GM19328 (cell line): ENCODE results near the gene WSCD1.

Experiments
- ATAC-seq: cut with Tn5 transposase; IDR thresholded peaks from one replicate; pipeline ENCODE4 v1.9.1; 2021; ENCODE audit warnings: mild to moderate bottlenecking, moderate library complexity; ENCODE audit not compliant: unreplicated experiment

The WSCD1 gene

DNA sequence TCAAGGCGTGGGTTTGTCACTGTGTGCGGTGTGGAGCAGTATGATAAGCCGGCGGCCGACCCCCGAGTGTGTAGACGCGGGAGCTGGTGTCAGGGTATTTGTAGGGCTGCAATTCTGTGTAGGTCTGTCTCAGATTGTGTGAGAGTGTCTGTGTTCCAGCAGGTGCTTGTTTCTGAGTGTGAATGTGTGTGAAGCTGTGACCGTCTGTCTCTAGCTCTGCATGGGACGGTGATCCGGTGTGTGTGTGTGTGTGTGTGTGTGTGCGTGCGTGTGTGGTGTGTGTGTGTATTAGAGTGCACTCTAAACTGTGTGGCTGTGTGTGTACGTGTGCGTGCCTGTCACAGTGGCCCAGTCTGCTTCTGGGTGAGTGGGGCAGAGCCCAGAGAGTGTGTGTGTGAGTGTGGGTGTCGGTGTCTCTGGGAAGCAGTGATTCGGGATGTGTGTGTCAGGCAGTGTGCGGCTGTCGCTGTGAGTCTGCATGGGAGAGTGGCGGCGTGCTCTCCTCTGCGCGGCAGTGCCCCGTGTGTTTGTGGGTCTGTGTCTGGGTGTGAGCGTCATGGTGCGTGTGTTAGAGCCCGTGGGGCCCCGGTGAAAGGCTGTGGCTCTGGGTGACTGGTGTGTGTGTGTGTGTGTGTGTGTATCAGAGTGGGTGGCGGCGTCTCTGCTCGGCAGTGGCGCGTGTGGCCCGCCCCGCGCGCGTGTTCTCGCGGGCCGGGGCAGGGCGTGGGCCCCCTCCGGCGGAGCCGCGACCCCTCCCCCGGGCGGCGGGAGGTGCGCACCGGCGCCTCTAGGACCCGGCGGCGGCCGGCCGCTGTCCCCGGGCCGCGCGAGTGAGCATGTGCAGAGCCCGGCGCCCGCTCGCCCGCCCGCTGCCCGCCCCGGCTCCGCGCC lies at the start of gene WSCD1:
TSS of gene WSCD1 (plus strand) at position 841 of the 891 bp plus-strand sequence. CDS start 10,280 bp downstream, outside the sequence.
- ATAC-seq, result no peak

DNA sequence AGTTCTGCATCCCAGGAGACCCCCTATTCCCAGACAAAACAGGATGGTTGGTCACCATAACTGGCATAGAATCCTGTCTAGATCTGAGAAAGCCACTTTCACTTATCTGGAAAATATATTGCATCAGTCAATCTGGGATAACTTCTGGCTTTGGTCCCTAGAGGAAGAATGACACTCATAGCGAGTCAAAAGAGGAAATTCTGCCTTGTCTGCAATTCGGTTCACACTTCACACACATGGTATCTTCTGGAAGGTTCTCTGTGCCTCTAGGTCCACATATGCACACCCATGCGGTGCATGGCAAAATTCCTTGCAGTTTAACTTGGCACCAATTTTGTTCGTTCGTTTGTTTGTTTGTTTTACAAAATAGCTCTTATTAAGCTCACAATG lies 49.2 kb upstream of the WSCD1 start:
- no peak for ATAC-seq

- no peak for ATAC-seq
Observed at GRCh38 chr17:6021627-6022026, 48.6 kb upstream of the WSCD1 start.

DNA sequence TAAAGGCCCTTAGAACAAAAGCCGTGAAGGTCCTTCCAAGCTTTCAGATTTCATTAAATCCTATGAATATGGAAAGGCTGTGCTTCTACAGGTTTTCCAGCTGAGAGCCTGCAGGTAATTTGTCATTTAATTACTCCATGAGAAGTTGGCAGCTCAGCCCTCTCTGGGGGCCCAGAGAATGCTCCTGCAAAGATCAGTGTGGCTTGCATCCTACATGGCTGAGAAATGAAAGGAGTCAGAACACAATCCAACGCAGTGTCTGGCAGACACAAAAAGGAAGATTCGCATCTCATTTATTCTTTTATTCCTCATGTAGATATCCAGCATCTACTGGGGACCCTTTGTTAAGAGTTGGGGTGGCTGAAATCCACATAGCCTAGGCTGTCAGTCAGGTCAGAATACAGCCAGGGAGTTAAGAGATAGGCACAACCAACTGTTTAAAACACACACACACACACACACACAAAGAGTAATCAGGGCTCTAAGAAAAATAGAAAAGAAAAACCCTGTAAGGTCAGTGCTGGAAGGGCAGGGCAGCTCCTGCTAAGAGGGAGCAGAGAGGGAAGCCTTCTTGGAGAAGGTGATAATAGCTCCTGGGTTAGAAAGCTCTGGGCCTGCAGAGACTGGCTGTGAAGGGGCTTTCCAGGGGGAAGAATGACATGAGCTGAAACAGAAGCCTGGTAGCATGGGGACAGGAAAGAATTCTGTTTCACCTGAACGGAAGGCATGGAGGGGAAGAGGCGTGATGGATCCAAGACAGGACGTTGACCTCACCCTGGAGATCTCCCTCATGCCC lies 46.9 kb upstream of the WSCD1 start:
- no peak for ATAC-seq

GRCh38 chr17:6024576-6024975 lies 45.6 kb upstream of the WSCD1 start:
- ATAC-seq, result no peak

DNA sequence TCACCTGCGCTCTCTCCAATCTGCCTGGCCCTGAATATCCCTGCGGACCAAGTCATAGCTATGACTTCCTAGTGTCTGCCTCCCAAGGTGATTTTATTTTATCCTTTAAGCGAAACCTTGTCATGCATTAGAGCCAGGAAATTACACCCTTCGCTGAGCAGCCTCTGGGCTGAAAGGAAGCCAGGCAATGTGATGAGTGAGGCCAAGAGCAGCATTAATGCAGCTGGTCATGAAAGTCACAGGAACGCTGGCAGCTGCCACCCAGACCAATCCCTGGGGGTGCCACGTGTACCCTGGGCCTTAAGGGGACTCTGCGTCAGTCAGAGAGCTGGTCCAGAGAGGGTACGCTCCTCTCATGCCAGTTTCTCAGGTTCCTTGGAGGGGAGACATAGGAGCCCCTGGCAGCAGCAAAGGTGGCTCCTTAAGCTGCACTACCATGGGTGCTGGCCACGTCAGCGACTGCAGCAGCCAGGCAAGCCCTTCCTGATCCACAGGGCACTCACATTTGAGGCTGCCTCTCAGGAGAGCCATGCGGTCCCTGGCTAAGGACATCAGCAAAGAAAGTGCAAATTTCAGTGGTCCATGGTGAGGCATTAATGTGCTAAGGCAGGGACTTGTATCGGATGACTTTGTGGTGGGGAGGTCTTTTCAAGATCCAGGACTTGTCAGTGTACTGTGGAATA lies 42.7 kb upstream of the WSCD1 start:
- no peak for ATAC-seq

DNA sequence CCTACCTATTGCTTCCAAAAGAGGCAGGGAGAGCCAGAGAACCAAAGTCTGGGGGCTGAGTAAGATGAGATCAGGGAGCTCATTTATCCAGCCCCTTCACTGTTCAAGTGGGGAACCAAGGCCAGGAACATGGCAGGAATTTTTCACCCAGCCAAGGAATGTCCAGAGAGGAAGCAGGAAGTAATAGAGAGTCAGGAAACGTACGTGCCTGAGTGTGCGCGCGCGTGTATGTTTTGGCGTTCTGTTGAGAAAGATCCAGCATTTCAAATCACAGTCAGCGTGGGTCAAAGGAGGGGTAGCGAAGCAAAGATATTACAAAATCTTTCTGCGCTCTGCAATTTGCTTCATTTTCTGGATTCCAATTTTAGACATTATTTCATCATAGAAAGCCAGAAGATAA lies 41.9 kb upstream of the WSCD1 start:
- no peak for ATAC-seq

DNA sequence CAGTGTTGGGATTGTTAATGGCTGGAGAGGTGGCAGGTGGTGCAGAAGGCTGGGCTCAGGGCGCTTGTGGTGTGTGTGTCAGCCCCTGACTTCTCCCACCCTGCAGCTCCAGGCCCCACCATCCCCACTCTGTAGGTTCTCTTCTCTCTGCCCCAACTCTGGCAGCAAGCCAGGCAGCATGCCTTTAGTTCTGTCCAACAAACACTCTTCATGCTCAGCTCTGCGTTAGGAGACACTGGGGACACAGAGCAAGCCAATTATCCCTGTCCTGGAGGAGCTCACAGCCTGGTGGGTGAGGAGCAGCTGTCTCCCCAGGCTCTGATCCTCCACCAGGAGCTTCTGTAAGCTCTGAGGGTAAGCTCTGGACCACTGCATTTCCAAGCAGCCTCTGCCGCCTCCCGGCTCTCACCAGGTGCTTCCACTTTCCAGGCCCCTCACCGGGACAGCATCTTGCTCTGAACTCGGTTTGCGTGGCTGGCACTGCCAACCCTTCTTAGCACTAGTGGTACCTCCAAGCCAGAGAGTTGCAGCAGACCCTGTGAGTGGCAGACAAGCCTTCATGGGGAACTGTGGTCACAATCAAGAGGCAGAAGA lies 34.3 kb upstream of the WSCD1 start:
- no peak for ATAC-seq

DNA sequence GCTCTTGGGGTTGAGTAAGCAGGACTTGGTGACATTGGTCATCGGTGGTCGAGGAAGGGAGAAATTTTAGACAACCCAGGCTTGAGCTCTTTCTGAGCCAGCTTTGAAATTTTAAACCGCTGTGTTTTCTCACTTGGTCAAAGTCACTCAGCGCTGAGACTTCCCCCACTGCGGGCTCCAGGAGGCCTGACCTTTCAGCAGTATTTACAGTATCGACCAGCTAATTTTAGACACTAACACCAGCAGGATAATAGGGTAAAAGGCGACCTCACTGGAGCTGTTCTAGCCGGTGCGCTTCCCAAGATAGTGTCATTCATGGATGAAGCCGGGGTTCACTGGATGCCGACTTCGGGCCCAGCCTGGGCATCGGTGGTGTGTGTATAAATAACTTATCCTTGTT lies 29.7 kb upstream of the WSCD1 start:
- ATAC-seq, result no peak

- no peak for ATAC-seq
Observed at GRCh38 chr17:6041246-6041645, 28.9 kb upstream of the WSCD1 start.

DNA sequence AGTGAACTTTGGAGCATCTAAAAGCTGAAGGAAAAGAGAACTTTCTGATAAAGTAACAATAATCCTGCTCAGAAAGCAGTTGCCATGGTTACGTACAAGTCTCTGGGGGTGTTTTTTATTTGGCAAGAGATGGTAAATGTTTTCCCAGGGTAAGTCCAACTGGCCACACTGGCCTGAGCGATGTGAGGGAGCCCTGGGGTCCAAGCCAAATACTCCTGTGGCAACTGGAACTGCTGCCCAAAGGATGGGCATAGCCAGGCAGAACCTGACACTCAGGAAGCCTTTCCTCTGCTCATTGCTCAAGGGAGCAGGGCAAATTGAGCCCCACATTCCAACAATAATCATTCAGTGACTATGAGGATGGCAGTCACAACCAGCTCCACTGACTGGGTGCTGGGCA lies 26.8 kb upstream of the WSCD1 start:
- no peak for ATAC-seq

DNA sequence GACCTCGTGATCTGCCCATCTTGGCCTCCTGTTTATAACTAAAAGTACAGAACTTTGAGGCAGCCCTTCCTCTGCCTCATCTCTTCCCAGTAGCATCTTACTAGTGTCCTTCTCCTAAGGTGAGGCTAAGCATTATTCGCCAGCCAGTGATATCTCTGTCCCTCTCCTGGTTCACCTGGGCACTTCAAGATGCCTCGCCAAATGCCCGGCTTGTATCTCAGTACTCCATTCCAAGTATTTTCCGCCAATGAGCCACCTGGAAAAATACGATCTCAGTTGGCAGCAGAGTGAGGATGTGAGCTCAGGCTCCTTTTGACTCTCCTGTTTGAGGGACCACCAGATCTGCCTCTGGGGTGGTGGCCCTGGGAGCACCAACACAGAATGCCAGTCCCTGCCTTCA lies 25.9 kb upstream of the WSCD1 start:
- ATAC-seq, result no peak

DNA sequence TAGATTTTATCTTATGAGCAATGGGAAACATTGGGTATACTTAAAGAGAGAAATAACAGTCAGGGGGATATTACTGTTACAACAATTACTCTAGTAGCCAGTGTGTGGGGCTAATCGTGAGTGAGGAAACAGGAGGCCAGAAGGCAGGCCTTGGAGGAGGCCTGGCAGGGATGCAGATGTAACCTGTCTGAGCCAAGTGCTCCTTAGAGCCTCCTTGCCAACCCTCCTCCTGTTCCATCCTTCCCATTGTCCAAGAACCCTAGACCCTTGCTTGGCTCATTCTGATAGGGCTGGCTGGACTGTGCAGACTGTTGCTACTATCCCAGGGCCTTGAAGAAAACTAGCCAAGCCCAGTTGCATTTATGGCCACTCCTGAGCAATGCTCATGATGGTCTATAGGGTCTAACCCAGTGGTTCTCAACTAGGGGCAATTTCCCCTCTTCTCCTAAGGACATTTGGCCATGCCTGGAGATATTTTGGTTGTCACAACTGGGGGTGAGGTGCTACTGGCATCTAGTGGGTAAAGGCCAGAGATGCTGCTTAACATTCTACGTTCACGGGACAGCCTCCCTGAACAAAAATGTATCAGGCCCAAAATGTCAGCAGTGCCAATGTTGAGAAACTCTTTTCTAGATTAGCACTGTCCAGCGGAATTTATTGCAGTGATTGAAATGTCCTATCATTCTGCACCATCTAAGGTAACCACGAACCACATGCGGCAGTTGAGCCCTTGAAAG lies 24.4 kb upstream of the WSCD1 start:
- ATAC-seq, result no peak

GRCh38 chr17:6046431-6046830 lies 23.7 kb upstream of the WSCD1 start:
- ATAC-seq, result no peak

- no peak for ATAC-seq
Observed at GRCh38 chr17:6046931-6047330, 23.2 kb upstream of the WSCD1 start.

DNA sequence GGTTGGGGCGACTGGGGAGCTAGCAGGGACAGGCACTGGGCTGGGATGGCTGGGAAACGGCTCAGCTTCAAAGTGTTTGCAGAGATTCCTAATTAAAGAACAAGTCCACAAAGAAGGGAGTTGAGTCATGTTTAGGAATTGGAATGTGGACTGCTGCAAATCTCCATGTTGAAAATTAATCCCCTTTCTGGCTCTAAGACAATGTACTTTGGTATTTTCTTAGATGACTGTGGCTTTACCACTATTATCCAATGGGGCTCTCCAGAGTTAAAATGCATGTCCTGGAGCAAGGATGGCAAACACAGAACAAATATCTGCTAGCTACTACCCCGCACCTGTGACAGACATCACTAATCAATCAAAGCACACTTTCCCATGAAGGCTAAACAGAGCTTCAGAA lies 22.2 kb upstream of the WSCD1 start:
- no peak for ATAC-seq

DNA sequence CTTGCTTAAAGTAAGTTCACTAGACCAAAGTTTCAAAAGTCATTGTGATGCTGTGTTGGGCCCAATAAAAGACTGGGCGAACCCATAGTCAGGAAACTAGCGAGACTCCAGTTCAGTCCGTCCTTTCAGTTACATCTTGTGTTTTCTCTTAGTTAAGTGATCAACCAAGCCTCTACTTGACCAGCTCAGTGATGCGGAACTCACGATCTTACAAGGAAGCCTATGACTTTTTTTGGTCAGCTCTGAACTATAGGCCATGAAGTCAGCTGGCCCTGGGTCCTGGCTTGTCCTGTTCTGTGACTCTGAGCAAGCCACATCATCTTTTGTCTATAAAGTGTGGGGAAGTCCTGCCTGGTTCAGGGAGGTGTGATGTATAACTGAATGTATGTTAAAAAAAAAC lies 21.7 kb upstream of the WSCD1 start:
- ATAC-seq, result no peak

- no peak for ATAC-seq
Observed at GRCh38 chr17:6052926-6053325, 17.3 kb upstream of the WSCD1 start.

DNA sequence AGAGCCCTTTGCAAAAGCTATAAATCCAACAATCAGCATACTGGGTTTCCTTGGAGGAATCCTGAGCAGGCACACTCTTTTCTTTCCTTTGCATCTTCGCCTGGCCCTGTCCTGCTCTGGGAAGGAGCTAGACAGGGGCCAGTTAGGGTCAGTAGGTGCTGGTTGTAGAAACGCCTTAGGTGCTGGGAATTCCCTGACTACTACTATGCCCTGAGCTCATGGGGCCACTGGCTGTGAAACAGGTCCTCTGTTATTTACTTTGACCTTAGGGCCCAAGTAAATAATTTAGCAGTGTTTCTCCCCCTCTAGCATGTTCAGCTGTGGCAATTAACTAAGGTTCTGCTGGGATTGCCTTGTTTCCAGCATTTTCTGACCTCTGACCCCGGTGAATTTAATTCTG lies 15.8 kb upstream of the WSCD1 start:
- ATAC-seq, result no peak

GRCh38 chr17:6056104-6056503 lies 14.1 kb upstream of the WSCD1 start:
- no peak for ATAC-seq
